H1 (cell line): ENCODE measurements around the gene CAT. TPM values are rescaled to one million over a fixed set of nuclear protein-coding genes. Genes with fewer than 3 reads are reported as not detected.

ENCODE experiments used
- CTCF ChIA-PET: fragments of 300-600 bp; sonication (Branson Sonifier 250); formaldehyde crosslinking; loops from one replicate; lab custom pipeline; 2021; ENCODE audit not compliant: partially characterized antibody; lab: Charles Lee
- POLR2A ChIA-PET: fragments of 300-600 bp; sonication (Branson Sonifier 250); formaldehyde crosslinking; loops from one replicate; lab custom pipeline; 2021; ENCODE audit warnings: inconsistent platforms; ENCODE audit not compliant: partially characterized antibody; lab: Charles Lee
- DNase-seq, 2 experiments: peaks; one replicate each; pipeline versions ENCODE4 v3.0.0 to v3.0.0-alpha.2; 2010 to 2022; ENCODE audit warnings: low spot score in 2 of 2, low read depth in 1 of 2, mixed read lengths in 1 of 2
- FAIRE-seq: peaks from 2 replicates; lab custom pipeline; 2011; peaks lifted over from hg19 to GRCh38; lab: Jason Lieb, UNC
- H2AFZ ChIP-seq: 2 replicates; pipeline ENCODE4 v1.8.1; 2012; ENCODE audit warnings: low read length, inconsistent platforms
- H2AK5ac ChIP-seq: 2 replicates; pipeline ENCODE4 v1.6.1; 2013; ENCODE audit warnings: low read depth, low read length
- H2BK120ac ChIP-seq: replicated peaks from 2 replicates; pipeline ENCODE3; 2013; ENCODE audit warnings: low read depth, low read length, inconsistent platforms
- H2BK12ac ChIP-seq: 2 replicates; pipeline ENCODE4 v1.6.1; 2013; ENCODE audit warnings: low read depth, low read length
- H2BK15ac ChIP-seq: 2 replicates; pipeline ENCODE4 v1.6.1; 2013; ENCODE audit warnings: low read length
- H2BK20ac ChIP-seq: 2 replicates; pipeline ENCODE4 v1.6.1; 2013; ENCODE audit warnings: low read length
- H2BK5ac ChIP-seq: 2 replicates; pipeline ENCODE4 v1.6.1; 2013; ENCODE audit warnings: low read depth, low read length
- H3K14ac ChIP-seq: 2 replicates; pipeline ENCODE4 v1.6.1; 2013; ENCODE audit warnings: inconsistent platforms; ENCODE audit not compliant: insufficient read length
- H3K18ac ChIP-seq: 2 replicates; pipeline ENCODE4 v1.6.1; 2013; ENCODE audit warnings: low read length; ENCODE audit errors: extremely low read depth
- H3K23ac ChIP-seq: 2 replicates; pipeline ENCODE4 v1.6.1; 2013; ENCODE audit warnings: inconsistent platforms; ENCODE audit not compliant: insufficient read length
- H3K23me2 ChIP-seq: 2 replicates; pipeline ENCODE4 v1.6.1; 2013; ENCODE audit warnings: low read depth, low read length
- H3K27ac ChIP-seq: 2 replicates; pipeline ENCODE4 v1.6.1; 2011; ENCODE audit warnings: low read depth, low read length, inconsistent platforms
- H3K27me3 ChIP-seq, 4 experiments: replicated peaks in 1 of 4; 1 replicate in 1 of 4; 2 replicates in 3 of 4; pipeline versions ENCODE4 v1.6.1 to v1.8.1; 2011 to 2013; ENCODE audit warnings: low read length in 3 of 4, mild to moderate bottlenecking in 3 of 4, inconsistent platforms in 2 of 4, mixed read lengths in 2 of 4, moderate library complexity in 1 of 4; ENCODE audit not compliant: control insufficient read depth in 3 of 4, insufficient read depth in 3 of 4; ENCODE audit errors: extremely low read depth in 1 of 4
- H3K36me3 ChIP-seq, 4 experiments: 2 replicates each; pipeline versions ENCODE4 v1.6.1 to v1.8.1; 2011 to 2013; ENCODE audit warnings: mild to moderate bottlenecking in 4 of 4, low read length in 3 of 4, moderate library complexity in 2 of 4, control low read depth in 1 of 4, inconsistent platforms in 1 of 4; ENCODE audit not compliant: insufficient read depth in 4 of 4, control insufficient read depth in 2 of 4
- H3K4ac ChIP-seq: replicated peaks from 2 replicates; pipeline ENCODE3; 2013; ENCODE audit warnings: low read length, low read depth, mixed read lengths, inconsistent platforms; ENCODE audit not compliant: insufficient read length
- H3K4me1 ChIP-seq, 4 experiments: replicated peaks in 1 of 4; 1 replicate in 1 of 4; 2 replicates in 3 of 4; pipeline versions ENCODE4 v1.6.1 to v1.8.1; 2011 to 2013; ENCODE audit warnings: low read length in 3 of 4, inconsistent platforms in 2 of 4, mixed read lengths in 1 of 4; ENCODE audit not compliant: insufficient read depth in 4 of 4, control insufficient read depth in 3 of 4
- H3K4me2 ChIP-seq, 2 experiments: 2 replicates each; pipeline versions ENCODE4 v1.6.1 to v1.8.1; 2011 to 2013; ENCODE audit warnings: low read depth in 2 of 2, low read length in 2 of 2, control low read depth in 1 of 2, inconsistent platforms in 1 of 2, mild to moderate bottlenecking in 1 of 2; ENCODE audit not compliant: insufficient read depth in 1 of 2
- H3K4me3 ChIP-seq, 4 experiments: fragments of 200-600, 300-600 bp in 1 of 4; sonication (generic), shearing (Covaris generic), sonication (Bioruptor Twin) in 1 of 4; 2 replicates each; pipeline versions ENCODE4 v1.5.1 to v1.8.1; 2011 to 2016; ENCODE audit warnings: low read length in 4 of 4, low read depth in 3 of 4, control low read depth in 2 of 4, inconsistent platforms in 2 of 4, mild to moderate bottlenecking in 2 of 4, mixed read lengths in 1 of 4, moderate library complexity in 1 of 4; ENCODE audit not compliant: insufficient read depth in 2 of 4; ENCODE audit errors: extremely low read depth in 1 of 4
- H3K56ac ChIP-seq: replicated peaks from 2 replicates; pipeline ENCODE3; 2013; ENCODE audit warnings: low read depth, mild to moderate bottlenecking, mixed read lengths, low read length, inconsistent platforms; ENCODE audit not compliant: insufficient read length
- H3K79me1 ChIP-seq: 2 replicates; pipeline ENCODE4 v1.6.1; 2013; ENCODE audit warnings: low read depth, low read length, control low read depth
- H3K79me2 ChIP-seq, 2 experiments: 2 replicates each; pipeline versions ENCODE4 v1.6.1 to v1.8.1; 2012 to 2013; ENCODE audit warnings: low read length in 2 of 2, mild to moderate bottlenecking in 2 of 2, inconsistent platforms in 1 of 2; ENCODE audit not compliant: insufficient read depth in 2 of 2, control insufficient read depth in 1 of 2
- H3K9ac ChIP-seq, 4 experiments: replicated peaks in 1 of 4; 1 replicate in 1 of 4; 2 replicates in 3 of 4; pipeline versions ENCODE4 v1.6.1 to v1.8.1; 2011 to 2013; ENCODE audit warnings: low read depth in 3 of 4, low read length in 3 of 4, control low read depth in 2 of 4, mild to moderate bottlenecking in 2 of 4, moderate library complexity in 2 of 4, inconsistent platforms in 1 of 4; ENCODE audit errors: extremely low read depth in 1 of 4
- H3K9me3 ChIP-seq, 2 experiments: 2 replicates each; pipeline versions ENCODE4 v1.6.1 to v1.8.1; 2012 to 2013; ENCODE audit warnings: mild to moderate bottlenecking in 2 of 2, moderate library complexity in 2 of 2, control low read depth in 1 of 2, inconsistent platforms in 1 of 2, low read depth in 1 of 2, low read length in 1 of 2, mixed read lengths in 1 of 2; ENCODE audit not compliant: insufficient read depth in 2 of 2
- H4K20me1 ChIP-seq, 2 experiments: replicated peaks in 1 of 2; 2 replicates each; pipeline versions ENCODE3 to v1.8.1; 2011 to 2013; ENCODE audit warnings: inconsistent platforms in 2 of 2, low read length in 2 of 2, mild to moderate bottlenecking in 1 of 2; ENCODE audit not compliant: insufficient read depth in 2 of 2, control insufficient read depth in 1 of 2
- H4K5ac ChIP-seq: 2 replicates; pipeline ENCODE4 v1.6.1; 2013; ENCODE audit warnings: low read length, low read depth, mixed read lengths, inconsistent platforms; ENCODE audit not compliant: insufficient read length
- H4K8ac ChIP-seq: 2 replicates; pipeline ENCODE4 v1.8.0; 2013; ENCODE audit warnings: mild to moderate bottlenecking, moderate library complexity, low read length, inconsistent platforms; ENCODE audit not compliant: insufficient read depth; ENCODE audit errors: extremely low read depth
- H4K91ac ChIP-seq: replicated peaks from 2 replicates; pipeline ENCODE3; 2013; ENCODE audit warnings: low read length, mixed read lengths, inconsistent platforms; ENCODE audit not compliant: insufficient read length
- ASH2L ChIP-seq: fragments of 200-600, 300-600 bp; sonication (generic); IDR thresholded peaks from one replicate; pipeline ENCODE4 v1.7.1; 2017; ENCODE audit warnings: low read length
- ATF3 ChIP-seq: IDR thresholded peaks from 2 replicates; pipeline ENCODE4 v1.6.1; 2011; ENCODE audit warnings: low read depth, mild to moderate bottlenecking, low read length; ENCODE audit not compliant: insufficient read depth
- KDM1A ChIP-seq: fragments of 200-600, 300-600 bp; sonication (generic); IDR thresholded peaks from 2 replicates; pipeline ENCODE4 v1.7.1; 2016; ENCODE audit warnings: mild to moderate bottlenecking, low read length, borderline replicate concordance
- SAP30 ChIP-seq: fragments of 300-600 bp; sonication (generic); IDR thresholded peaks from 2 replicates; pipeline ENCODE4 v1.7.1; 2012; ENCODE audit warnings: low read length, moderate library complexity, mild to moderate bottlenecking, inconsistent platforms; ENCODE audit not compliant: insufficient read depth, insufficient replicate concordance
- SIX5 ChIP-seq: IDR thresholded peaks from 2 replicates; pipeline ENCODE4 v1.6.1; 2011; ENCODE audit warnings: mild to moderate bottlenecking, low read depth, low read length
- TCF12 ChIP-seq: IDR thresholded peaks from 2 replicates; pipeline ENCODE4 v1.6.1; 2011; ENCODE audit warnings: low read depth, mild to moderate bottlenecking, low read length
- TEAD4 ChIP-seq: IDR thresholded peaks from 2 replicates; pipeline ENCODE4 v1.6.1; 2012; ENCODE audit warnings: low read depth, low read length, inconsistent platforms, mixed read lengths
- WGBS, 2 experiments: shearing (Covaris generic) in 1 of 2; methylation state at CpG; one replicate each; pipeline versions ENCODE4 v1.1.6 to v1.1.7; 2013 to 2015; ENCODE audit warnings: low lambda C conversion rate in 2 of 2, mixed read lengths in 2 of 2, inconsistent platforms in 1 of 2, low coverage in 1 of 2, missing lambda C conversion rate in 1 of 2; ENCODE audit not compliant: insufficient replicate concordance in 2 of 2, insufficient coverage in 1 of 2, insufficient read length in 1 of 2; ENCODE audit errors: extremely low coverage in 1 of 2, missing lambda C conversion rate in 1 of 2; 5-methylcytosine and 5-hydroxymethylcytosine counted together
- polyA plus RNA-seq, 7 experiments: library from polyadenylated mRNA; depleted of rRNA in 3 of 7; stranded (reverse) in 5 of 7; unstranded in 2 of 7; fragments of >200 nt in 5 of 7; fragments of 200-250 nt in 2 of 7; gene quantifications; 1 replicate in 5 of 7; 2 replicates in 1 of 7; 4 replicates in 1 of 7; pipeline versions ENCODE4 v1.2.1 to v1.2.3, GENCODE V29; 2011 to 2013; ENCODE audit warnings: missing spikeins in 2 of 7, mixed read lengths in 2 of 7
- total RNA-seq: library from RNA; stranded (reverse); fragmentation: NEBNext Ultra II Directional; extraction: Animal tissue kit (Norgen Biotek cat#: 25700); gene quantifications from 2 replicates; pipeline ENCODE4 v1.2.1, GENCODE V29; 2021
- TF ChIP-seq, protein P1 (sequence below): IDR thresholded peaks from 2 replicates; pipeline ENCODE4 v1.6.1; 2012; ENCODE audit warnings: low read length, inconsistent platforms

CAT gene
- total and polyA plus RNA-seq, 2 of the 8 experiments (the other 6 are each of a cell fraction or from before 2014, with no cell fraction given) = 9.6 to 15.0 TPM

- Histone ChIP-seq H3K79me1 (no peaks in the 10 kb centered on the region), H2AK5ac (no peak within 1 kb of the TSS), H2BK15ac (no peak within 1 kb of the TSS), H3K23me2 (no peaks in the 10 kb centered on the region), H3K9me3 (no peaks in the 10 kb centered on the region), H4K5ac (no peak within 1 kb of the TSS), H3K4me2 (no peak within 1 kb of the TSS), H2BK12ac (no peak within 1 kb of the TSS), H2AFZ (peak within 1 kb of the TSS; percentile 55; the same call in 1 of the 2 replicates), H3K4me3 (no peak within 1 kb of the TSS; a peak in 1 of 8 replicates), H2BK5ac (no peak within 1 kb of the TSS), H2BK20ac (no peak within 1 kb of the TSS), H3K4me1 (peaks cover 0 to 9% (median 5%) of the 10 kb centered on the region in 4 experiments; a peak in 4 of 7 replicates), H3K56ac (no peak within 1 kb of the TSS), H4K91ac (no peak within 1 kb of the TSS), H3K4ac (no peak within 1 kb of the TSS), H3K23ac (no peak within 1 kb of the TSS), H3K79me2 (no peaks in the 10 kb centered on the region), H2BK120ac (no peak within 1 kb of the TSS), H3K27me3 (no peaks in the 10 kb centered on the region), H3K18ac (no peak within 1 kb of the TSS), H4K8ac (no peak within 1 kb of the TSS), H3K9ac (no peak within 1 kb of the TSS), H3K27ac (no peak within 1 kb of the TSS), H3K14ac (no peak within 1 kb of the TSS), H4K20me1 (no peaks in the 10 kb centered on the region), H3K36me3 (no peaks in the 10 kb centered on the region)
- 87% methylated on average over 17 of the region's 17 CpGs; no CpG with 5 or more reads in 1 of the 2 experiments for WGBS, 2 experiments
- ChIA-PET POLR2A (no interaction called here), CTCF (interaction anchor here (0.6 to 5.5 kb wide), 29 partner anchors 9 to 880 kb away, joined by 3 to 72 read pairs (median 7); no protein-coding TSS in a partner anchor)
- DNase-seq (no peak), FAIRE-seq (no peak)
- TF ChIP-seq SIX5 (no peak), SAP30 (no peak), TCF12 (no peak), ASH2L (no peak), ATF3 (no peak), KDM1A (no peak), TEAD4 (no peak)
- TF ChIP-seq, protein P1, sequence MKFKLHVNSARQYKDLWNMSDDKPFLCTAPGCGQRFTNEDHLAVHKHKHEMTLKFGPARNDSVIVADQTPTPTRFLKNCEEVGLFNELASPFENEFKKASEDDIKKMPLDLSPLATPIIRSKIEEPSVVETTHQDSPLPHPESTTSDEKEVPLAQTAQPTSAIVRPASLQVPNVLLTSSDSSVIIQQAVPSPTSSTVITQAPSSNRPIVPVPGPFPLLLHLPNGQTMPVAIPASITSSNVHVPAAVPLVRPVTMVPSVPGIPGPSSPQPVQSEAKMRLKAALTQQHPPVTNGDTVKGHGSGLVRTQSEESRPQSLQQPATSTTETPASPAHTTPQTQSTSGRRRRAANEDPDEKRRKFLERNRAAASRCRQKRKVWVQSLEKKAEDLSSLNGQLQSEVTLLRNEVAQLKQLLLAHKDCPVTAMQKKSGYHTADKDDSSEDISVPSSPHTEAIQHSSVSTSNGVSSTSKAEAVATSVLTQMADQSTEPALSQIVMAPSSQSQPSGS = no peak
These were observed 75.1 kb downstream of the CAT start, which contains the start of gene ELF5 for GRCh38 chr11:34513682-34514449. TSS of gene ELF5 (minus strand) at chr11:34513794. CDS start at chr11:34505749, 8,045 bp downstream.
